Renal pelvis (tissue), 12 donors: ENCODE measurements around the gene RAD1. TPM values are rescaled to one million over a fixed set of nuclear protein-coding genes. Genes with fewer than 3 reads are reported as not detected.

Experiments used
- DNase-seq: peaks from one replicate; pipeline ENCODE4 v3.0.0-alpha.2; 2013
- long read RNA-seq, 16 experiments: transcript quantifications; one replicate each; lab custom pipeline, GENCODE V29; 2026
- polyA plus RNA-seq, 3 donors: library from polyadenylated mRNA; unstranded; fragments of 120-200 nt; gene quantifications; one replicate each; pipeline ENCODE4 v1.2.1, GENCODE V29; 2013; ENCODE audit not compliant: insufficient read length in 3 of 3

Gene RAD1
- polyA plus RNA-seq: 10 to 100 TPM; 28.9 to 38.5 (median 34.3) TPM
- long read RNA-seq, donor 1, full-length matches to known transcripts: 14 of 152 reads
- long read RNA-seq, donor 1, partial matches to known transcripts: 138 of 152 reads
- long read RNA-seq, donor 1, other reads (novel, unspliced or antisense): 0 of 152 reads
- long read RNA-seq, donor 2, full-length matches to known transcripts: 13 of 13 reads
- long read RNA-seq, donor 2, partial matches to known transcripts: 0 of 13 reads
- long read RNA-seq, donor 2, other reads (novel, unspliced or antisense): 0 of 13 reads
- long read RNA-seq, donor 3, full-length matches to known transcripts: 4 of 4 reads
- long read RNA-seq, donor 3, partial matches to known transcripts: 0 of 4 reads
- long read RNA-seq, donor 3, other reads (novel, unspliced or antisense): 0 of 4 reads
- long read RNA-seq, donor 4, full-length matches to known transcripts: 9 of 9 reads
- long read RNA-seq, donor 4, partial matches to known transcripts: 0 of 9 reads
- long read RNA-seq, donor 4, other reads (novel, unspliced or antisense): 0 of 9 reads
- long read RNA-seq, donor 5, full-length matches to known transcripts: 7 of 44 reads
- long read RNA-seq, donor 5, partial matches to known transcripts: 5 of 44 reads
- long read RNA-seq, donor 5, other reads (novel, unspliced or antisense): 32 of 44 reads
- long read RNA-seq, donor 6, full-length matches to known transcripts: 5 of 5 reads
- long read RNA-seq, donor 6, partial matches to known transcripts: 0 of 5 reads
- long read RNA-seq, donor 6, other reads (novel, unspliced or antisense): 0 of 5 reads
- long read RNA-seq, donor 7, full-length matches to known transcripts: 10 of 136 reads
- long read RNA-seq, donor 7, partial matches to known transcripts: 120 of 136 reads
- long read RNA-seq, donor 7, other reads (novel, unspliced or antisense): 6 of 136 reads
- long read RNA-seq, donor 8, full-length matches to known transcripts: 5 of 47 reads
- long read RNA-seq, donor 8, partial matches to known transcripts: 42 of 47 reads
- long read RNA-seq, donor 8, other reads (novel, unspliced or antisense): 0 of 47 reads
- long read RNA-seq, donor 9, full-length matches to known transcripts: 9 of 127 reads
- long read RNA-seq, donor 9, partial matches to known transcripts: 106 of 127 reads
- long read RNA-seq, donor 9, other reads (novel, unspliced or antisense): 12 of 127 reads
- long read RNA-seq, donor 10, full-length matches to known transcripts: 5 of 88 reads
- long read RNA-seq, donor 10, partial matches to known transcripts: 74 of 88 reads
- long read RNA-seq, donor 10, other reads (novel, unspliced or antisense): 9 of 88 reads
- long read RNA-seq, donor 11, full-length matches to known transcripts: 8 of 89 reads
- long read RNA-seq, donor 11, partial matches to known transcripts: 55 of 89 reads
- long read RNA-seq, donor 11, other reads (novel, unspliced or antisense): 26 of 89 reads
- long read RNA-seq, donor 12, full-length matches to known transcripts: 13 of 147 reads
- long read RNA-seq, donor 12, partial matches to known transcripts: 114 of 147 reads
- long read RNA-seq, donor 12, other reads (novel, unspliced or antisense): 20 of 147 reads
- long read RNA-seq, donor 13, full-length matches to known transcripts: 5 of 5 reads
- long read RNA-seq, donor 13, partial matches to known transcripts: 0 of 5 reads
- long read RNA-seq, donor 13, other reads (novel, unspliced or antisense): 0 of 5 reads
- long read RNA-seq, donor 14, full-length matches to known transcripts: 18 of 18 reads
- long read RNA-seq, donor 14, partial matches to known transcripts: 0 of 18 reads
- long read RNA-seq, donor 14, other reads (novel, unspliced or antisense): 0 of 18 reads
- long read RNA-seq, donor 15, full-length matches to known transcripts: 10 of 26 reads
- long read RNA-seq, donor 15, partial matches to known transcripts: 16 of 26 reads
- long read RNA-seq, donor 15, other reads (novel, unspliced or antisense): 0 of 26 reads
- long read RNA-seq, donor 16, full-length matches to known transcripts: 11 of 11 reads
- long read RNA-seq, donor 16, partial matches to known transcripts: 0 of 11 reads
- long read RNA-seq, donor 16, other reads (novel, unspliced or antisense): 0 of 11 reads

DNA sequence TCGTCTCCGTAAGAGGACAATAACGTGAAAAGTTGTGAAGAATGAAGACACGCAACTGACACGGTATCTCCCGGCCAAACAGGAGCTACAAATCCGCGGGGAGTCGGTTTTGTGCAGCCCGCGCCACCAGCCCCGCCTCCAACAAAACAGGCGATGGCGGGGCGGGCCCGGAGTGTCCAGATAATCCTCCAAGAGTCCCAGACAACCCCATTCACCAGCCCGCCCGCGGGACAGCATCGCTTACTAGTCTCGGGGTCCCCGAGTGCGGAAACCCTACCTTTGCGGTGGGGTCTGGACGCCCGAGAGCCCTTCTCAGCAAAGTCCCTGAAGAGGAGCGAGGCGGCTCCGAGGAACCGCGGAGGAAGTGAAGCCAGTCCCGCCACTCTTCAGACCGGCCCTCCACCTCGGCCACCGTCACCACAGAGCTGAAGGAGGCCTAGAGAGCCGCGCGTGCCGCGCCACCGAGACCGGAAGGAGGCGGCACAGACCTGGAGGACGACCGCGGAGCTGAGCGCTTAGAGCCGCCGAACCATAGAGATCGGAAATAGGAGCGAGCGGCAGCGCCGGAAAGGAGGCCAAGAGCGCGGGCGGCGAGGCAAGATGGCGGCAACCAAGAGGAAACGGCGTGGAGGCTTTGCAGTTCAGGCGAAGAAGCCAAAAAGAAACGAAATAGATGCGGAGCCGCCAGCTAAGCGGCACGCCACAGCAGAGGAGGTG is at the start of gene RAD1, which contains the start of gene BRIX1:
Gene RAD1 (minus strand): TSS at position 366 of the 717 bp plus-strand sequence. CDS start 612 bp downstream, outside the sequence.
Gene BRIX1 (plus strand): TSS at position 573 of the 717 bp plus-strand sequence. CDS start 28 bp downstream, at position 601.
- peak; percentile 97 for DNase-seq

DNA sequence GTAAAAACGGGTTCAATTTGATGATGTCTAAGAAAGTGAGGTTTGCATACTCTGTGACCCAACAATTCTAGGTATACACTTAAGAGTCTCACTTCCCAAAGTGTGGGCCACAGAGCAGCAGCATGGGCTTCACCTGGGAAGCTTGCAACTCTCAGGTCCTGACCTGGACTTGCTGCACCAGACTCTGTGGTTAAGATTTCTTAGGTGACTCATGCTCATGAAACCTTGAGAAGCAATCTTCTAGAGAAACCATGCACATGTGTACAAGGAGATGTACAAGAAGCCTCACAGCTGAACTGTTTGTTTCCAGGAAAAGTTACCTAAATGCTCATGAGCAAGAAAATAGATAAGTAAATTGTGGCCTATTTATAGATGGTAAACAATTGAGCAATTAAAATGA is 44.0 kb upstream of the RAD1 start:
- no peak for DNase-seq

DNA sequence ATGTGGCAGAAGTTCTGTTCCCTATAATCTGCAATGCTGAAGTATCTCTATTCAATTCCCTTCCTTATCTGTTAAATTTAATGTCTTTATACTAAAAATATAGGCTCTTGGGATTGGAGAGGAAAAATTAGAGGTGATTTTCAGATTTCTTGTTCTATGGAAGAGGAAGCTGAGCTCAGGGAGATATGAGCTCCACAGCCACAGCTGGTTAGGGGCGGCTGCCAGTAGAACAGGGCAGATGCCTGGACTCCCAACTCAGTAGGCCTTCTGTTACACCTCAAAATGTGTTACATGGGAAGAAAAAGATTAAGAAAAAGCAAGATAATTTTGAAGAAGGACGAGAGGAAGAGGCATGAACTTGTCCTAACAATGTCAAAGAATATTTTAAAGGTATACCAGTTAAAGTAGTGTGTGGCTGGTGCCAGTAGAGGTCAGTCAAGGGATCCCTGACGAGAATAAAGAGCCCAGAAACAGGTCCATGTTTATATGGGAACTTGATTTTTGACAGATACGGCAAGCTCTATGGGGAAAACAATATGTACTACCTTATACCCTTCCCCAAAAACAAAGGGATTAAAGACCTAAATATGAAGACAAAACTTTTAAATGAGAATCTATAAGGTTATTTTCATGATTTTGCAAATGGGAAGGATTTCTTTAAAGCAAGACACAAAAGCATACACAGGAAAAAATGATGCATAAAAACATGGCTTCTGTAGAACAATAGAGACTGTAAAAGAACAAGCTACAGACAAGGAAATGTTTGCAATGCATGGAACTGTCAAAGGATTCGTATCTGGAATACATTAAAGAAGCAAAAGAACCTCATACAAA is 42.8 kb upstream of the RAD1 start:
- DNase-seq: peak; percentile 24

DNA sequence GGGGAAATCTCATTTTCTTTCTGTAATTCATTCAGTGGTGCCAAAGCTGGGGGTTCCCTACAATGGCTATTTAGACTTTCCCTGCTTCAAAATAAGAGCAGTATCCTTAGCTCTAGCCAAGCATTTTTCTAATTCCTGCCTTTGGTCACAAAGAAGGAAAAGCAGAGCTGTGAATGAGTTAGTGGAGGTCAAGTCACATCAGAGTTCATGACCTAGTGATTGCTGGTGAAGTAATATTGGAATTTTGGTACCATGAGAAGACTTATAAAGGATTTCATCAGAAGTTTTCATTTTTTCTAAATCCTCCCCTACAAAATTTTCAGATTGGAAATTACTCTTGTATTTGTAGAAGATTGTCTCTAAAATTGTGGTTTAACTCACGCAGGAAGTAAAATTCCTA is 42.0 kb upstream of the RAD1 start:
- no peak for DNase-seq

DNA sequence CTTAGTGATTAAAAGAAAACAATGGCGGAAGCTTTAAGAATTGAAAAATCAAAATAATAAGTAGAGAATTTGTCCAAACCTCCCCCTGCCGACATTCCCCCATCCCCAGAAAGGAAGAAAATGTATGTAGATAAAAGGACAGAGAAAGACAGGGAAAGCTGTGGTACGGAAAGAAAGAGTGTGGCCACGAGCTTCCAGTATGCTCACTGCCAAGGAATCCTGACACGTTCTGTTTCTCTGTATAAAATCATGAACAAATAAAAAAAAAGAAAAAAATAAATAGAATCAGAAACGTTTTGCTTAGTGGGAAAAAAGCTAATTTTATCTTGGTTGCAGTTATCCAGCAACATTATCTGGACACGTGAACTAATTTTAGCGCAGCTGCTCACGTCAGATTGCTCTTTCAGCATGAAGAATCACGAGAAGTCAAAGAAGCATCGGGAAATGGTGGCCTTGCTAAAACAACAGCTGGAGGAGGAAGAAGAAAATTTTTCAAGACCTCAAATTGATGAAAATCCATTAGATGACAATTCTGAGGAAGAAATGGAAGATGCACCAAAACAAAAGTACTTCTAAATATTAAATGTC is 29.2 kb upstream of the RAD1 start:
- no peak for DNase-seq

DNA sequence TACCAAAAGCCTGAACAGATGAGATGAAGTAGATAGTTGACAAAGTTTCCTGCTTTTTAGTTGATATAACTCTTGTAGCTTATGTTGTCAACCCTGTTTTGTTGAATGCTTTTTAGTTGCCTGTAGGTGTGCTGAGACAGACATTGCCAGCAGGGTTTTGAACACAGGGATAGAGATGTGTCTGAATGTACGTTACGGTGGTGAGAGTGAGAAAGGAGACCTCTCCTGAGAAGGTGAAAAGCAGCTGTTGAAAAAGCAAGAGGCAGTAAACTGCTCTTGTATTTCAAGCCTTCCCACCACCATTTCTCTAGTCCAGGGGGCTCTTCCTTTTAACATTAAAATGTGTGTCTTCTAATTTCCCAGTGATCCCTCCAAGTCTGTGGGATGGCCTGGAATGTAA is 28.7 kb upstream of the RAD1 start:
- no peak for DNase-seq

GRCh38 chr5:34941936-34942335 is 26.6 kb upstream of the RAD1 start:
- DNase-seq: no peak

- no peak for DNase-seq
These were observed 17.6 kb upstream of the RAD1 start for GRCh38 chr5:34932947-34933346.

DNA sequence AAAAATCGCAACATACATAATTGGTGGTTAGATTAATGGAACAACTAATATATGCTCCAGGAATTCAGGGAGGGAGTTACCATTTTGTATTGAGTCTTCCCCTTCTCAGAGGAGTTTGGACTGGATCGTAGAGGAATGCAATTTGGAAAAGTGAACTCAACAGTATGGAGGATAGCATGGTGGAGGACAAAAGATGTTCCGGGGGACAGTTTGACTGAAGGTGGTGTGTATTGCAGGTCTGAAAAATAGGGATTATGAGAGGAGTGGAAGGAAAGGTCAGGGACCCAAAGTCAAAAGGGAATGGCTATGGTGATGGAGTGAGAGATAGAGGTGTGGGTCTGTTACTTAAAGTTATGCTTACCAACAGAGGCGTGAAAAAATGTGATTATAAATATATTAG is 15.6 kb upstream of the RAD1 start:
- no peak for DNase-seq

DNA sequence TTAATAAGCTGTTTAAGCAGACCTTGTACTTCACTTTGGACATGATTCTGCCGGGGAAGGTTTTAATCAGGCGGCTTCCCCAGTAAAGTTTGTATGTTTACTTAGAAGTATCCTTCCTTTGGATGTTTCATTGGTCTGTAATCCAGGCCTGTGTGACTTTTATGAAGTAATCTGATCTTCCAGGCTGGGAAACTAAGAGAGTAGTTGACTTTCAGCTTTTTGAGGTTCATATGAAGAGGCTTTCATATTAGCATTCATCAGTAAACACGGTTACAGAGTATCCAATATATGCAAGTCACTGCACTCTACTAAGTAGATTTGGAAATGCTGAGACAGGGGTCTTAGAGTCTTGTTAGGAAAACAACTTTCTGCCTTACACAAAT is 15.1 kb upstream of the RAD1 start:
- DNase-seq: peak; percentile 12

- DNase-seq: peak; percentile 85
These were observed 14.6 kb upstream of the RAD1 start for GRCh38 chr5:34929720-34930461.

DNA sequence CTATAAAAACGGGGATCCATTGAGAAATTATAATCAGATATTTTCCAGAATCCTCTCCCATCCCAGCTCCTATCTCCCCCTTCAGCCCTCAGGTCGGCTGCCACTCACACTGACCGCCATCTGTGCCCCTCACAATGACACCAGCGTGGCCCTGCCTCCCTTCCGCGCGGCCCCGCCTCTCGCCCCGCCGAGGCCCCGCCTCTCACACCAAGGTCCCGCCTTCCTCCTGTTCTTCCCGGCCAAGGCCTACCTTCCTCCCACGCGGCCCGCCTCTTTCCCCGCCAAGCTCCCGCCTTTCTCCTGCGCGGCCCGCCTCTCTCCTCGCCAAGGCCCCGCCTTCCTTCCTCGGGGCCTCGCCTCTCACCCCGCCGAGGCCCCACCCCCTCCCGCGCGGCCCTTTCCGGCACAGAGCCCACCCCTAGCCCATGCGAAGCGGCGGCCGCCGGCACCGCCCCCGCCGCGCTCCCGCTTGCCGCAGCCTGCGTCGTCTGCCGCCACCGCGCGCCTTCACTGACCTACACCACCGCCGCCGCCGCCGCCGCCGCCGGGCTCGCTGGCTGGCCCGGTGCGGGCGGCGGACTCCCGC is 13.9 kb upstream of the RAD1 start, which contains the start of gene DNAJC21:
Gene DNAJC21 (plus strand): TSS at position 426 of the 586 bp plus-strand sequence. CDS start 261 bp downstream, outside the sequence.
- peak; percentile 98 for DNase-seq

DNA sequence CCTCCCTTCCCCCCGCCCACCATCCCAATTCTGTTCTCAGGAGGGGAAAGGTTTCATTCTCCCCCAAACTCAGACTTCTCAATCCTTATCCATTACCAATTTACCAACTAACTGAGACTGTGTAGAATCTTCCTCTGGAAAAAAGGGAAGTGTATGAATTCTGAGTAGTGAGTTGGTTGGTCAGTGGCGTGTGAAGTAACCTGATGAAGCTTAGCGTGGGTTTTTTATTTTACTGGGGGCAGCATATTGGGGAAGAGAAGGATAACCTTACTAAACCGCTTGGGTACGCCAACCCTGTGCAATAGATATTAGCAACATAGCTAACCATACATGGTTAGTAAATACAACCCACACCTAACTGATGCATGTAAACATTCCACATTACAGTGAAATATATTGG is 13.0 kb upstream of the RAD1 start:
- DNase-seq: no peak

DNA sequence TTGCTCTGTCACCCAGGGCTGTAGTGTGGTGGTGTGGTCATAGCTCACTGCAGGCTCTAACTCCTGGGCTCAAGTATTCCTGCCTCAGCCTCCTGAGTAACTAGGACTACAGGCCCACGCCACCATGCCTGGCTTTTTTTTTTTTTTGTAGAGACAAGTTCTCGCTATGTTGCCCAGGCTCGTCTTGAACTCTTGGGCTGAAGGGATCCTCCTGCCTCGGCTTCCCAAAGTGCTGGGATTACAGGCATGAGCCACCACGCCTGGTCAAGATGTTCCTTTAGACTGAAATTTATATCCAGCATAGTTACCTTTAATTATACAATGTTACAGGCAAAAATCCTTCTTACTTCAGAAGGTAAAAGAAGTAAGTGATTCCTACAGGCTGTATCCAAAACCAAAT is 12.5 kb upstream of the RAD1 start:
- no peak for DNase-seq

- no peak for DNase-seq
These were observed 11.1 kb upstream of the RAD1 start for GRCh38 chr5:34926318-34926888.

- DNase-seq: no peak
These were observed 9.1 kb upstream of the RAD1 start for GRCh38 chr5:34924462-34924765.
